ENCODE measurements around the gene RHOA. TPM values are rescaled to one million over a fixed set of nuclear protein-coding genes. Genes with fewer than 3 reads are reported as not detected.

RHOA gene
- total and polyA plus RNA-seq, 10 of the 15 experiments (the other 5 are each of a cell fraction or from before 2014, with no cell fraction given) = 246 to 1,049 (median 515) TPM

- TF ChIP-seq IRF4 (IDR thresholded peaks at IDR 0.05; ENCODE audit: low read depth, low read length) = 0 out of 2 replicates have a peak, but pooled peaks have one; percentile 26
- TF ChIP-seq SUPT20H (IDR thresholded peaks at IDR 0.05; ENCODE audit: borderline replicate concordance, control insufficient read depth, low read depth, low read length) = no peak
- TF ChIP-seq BCLAF1 (IDR thresholded peaks at IDR 0.05) = no peak
- TF ChIP-seq NFYA (IDR thresholded peaks at IDR 0.05; ENCODE audit: borderline replicate concordance, low read depth, low read length) = no peak
These were observed 71.6 kb downstream of the RHOA start, which contains the start of gene USP4 (continued) for GRCh38 chr3:49339941-49340800.

- TF ChIP-seq ZBED1 (IDR thresholded peaks at IDR 0.05; ENCODE audit: borderline replicate concordance) (no peak), CTCF (IDR thresholded peaks at IDR 0.05 in 2 of 3, conservative IDR thresholded peaks at IDR 0.05 in 1 of 3; ENCODE audit: control insufficient read depth in 2 of 3, extremely low read depth in 1 of 3, insufficient read depth in 1 of 3, low read depth in 3 of 3, low read length in 3 of 3) (no peak), SMC3 (IDR thresholded peaks at IDR 0.05; ENCODE audit: borderline replicate concordance, low read length) (0 out of 2 replicates have a peak, but pooled peaks have one; percentile 1), SIX5 (IDR thresholded peaks at IDR 0.05; ENCODE audit: low read depth, low read length, severe bottlenecking) (no peak), E2F4 (IDR thresholded peaks at IDR 0.05; ENCODE audit: low read depth, low read length) (no peak), PKNOX1 (IDR thresholded peaks at IDR 0.05) (no peak)
- ChIA-PET CTCF (interaction anchor here (0.6 to 4.8 kb wide), 29 partner anchors 10 to 1046 kb away, joined by 3 to 73 read pairs (median 6); partner anchors contain the start of genes DAG1, GPX1, KLHDC8B and MON1A), RAD21 (ENCODE audit: unreplicated experiment) (interaction anchor here (0.6 to 2.9 kb wide), 22 partner anchors 9 to 320 kb away, joined by 3 to 64 read pairs (median 8); partner anchors contain the start of genes DAG1, GPX1, KLHDC8B and NICN1), POLR2A (interaction anchor here (0.7 to 3.0 kb wide), 21 partner anchors 9 to 332 kb away, joined by 3 to 40 read pairs (median 7); partner anchors contain the start of genes DAG1, GPX1, NICN1 and QRICH1), SMC1A (ENCODE audit: uncharacterized antibody, unreplicated experiment) (interaction anchor here (0.6 to 3.0 kb wide), 23 partner anchors 9 to 137 kb away, joined by 3 to 34 read pairs (median 4); partner anchors contain the start of genes DAG1, GPX1, NICN1 and RHOA)
- WGBS (ENCODE audit: insufficient coverage, insufficient replicate concordance, low lambda C conversion rate, missing lambda C conversion rate) = 0% methylated on average over 17 of the region's 17 CpGs
- H3K9me3 ChIP-seq (replicated peaks; ENCODE audit: control insufficient read depth, insufficient read depth, low read length) = no peaks in the 10 kb centered on the region
- peak overlapping the region; percentile 55 for H2AFZ ChIP-seq (ENCODE audit: control insufficient read depth, low read depth, low read length)
- H4K20me1 ChIP-seq (ENCODE audit: control insufficient read depth, insufficient read depth) = no peaks in the 10 kb centered on the region
- H3K4me1 ChIP-seq (ENCODE audit: control insufficient read depth, insufficient read depth, low read length) = peaks cover 36% of the 10 kb centered on the region
- peaks cover 51% of the 10 kb centered on the region for H3K79me2 ChIP-seq (ENCODE audit: control insufficient read depth, insufficient read depth, low read length)
- peak overlapping the region; percentile 89 for H3K4me3 ChIP-seq
- DNase-seq (ENCODE audit: low read depth, low spot score) = no peak
- intact Hi-C loops (cut with micrococcal nuclease; ENCODE audit: unreplicated experiment) = no loop called here
- FAIRE-seq = no peak
- peak overlapping the region; percentile 77 for H3K4me2 ChIP-seq (ENCODE audit: control insufficient read depth, insufficient read depth)
- in situ Hi-C loops (cut with MboI) = no loop called here
- peaks cover 2 to 7% of the 10 kb centered on the region in 2 experiments for H3K36me3 ChIP-seq (ENCODE audit: control insufficient read depth in 2 of 2, insufficient read depth in 2 of 2, low read length in 1 of 2)
- peak; percentile 5; the same call in 2 of the 3 replicates for ATAC-seq
- no TSS peak for BruUV-seq (replicated peaks)
- H3K27me3 ChIP-seq (replicated peaks in 1 of 2; ENCODE audit: control insufficient read depth in 2 of 2, insufficient read depth in 2 of 2, low read length in 1 of 2) = no peaks in the 10 kb centered on the region
- peak overlapping the region; percentile 98 for H3K27ac ChIP-seq (ENCODE audit: control insufficient read depth, insufficient read depth)
- H3K9ac ChIP-seq (ENCODE audit: control insufficient read depth, insufficient read depth, low read length) = peak overlapping the region; percentile 92
These were observed 72.2 kb downstream of the RHOA start for GRCh38 chr3:49339581-49339940.
